ENCODE data around the gene RNF5. TPM values are rescaled to one million over a fixed set of nuclear protein-coding genes. Genes with fewer than 3 reads are reported as not detected.

Gene RNF5
- total and polyA plus RNA-seq, 9 of the 15 experiments (the other 6 are each of a cell fraction or from before 2014, with no cell fraction given) = 62.2 to 245 (median 129) TPM

GRCh38 chr6:32210191-32210601 is 32.0 kb downstream of the RNF5 start (continued):
- no peak for TF ChIP-seq ZBTB40 (IDR thresholded peaks at IDR 0.05)
- no peak for TF ChIP-seq ZBTB40 (CRISPR knock-in tag; IDR thresholded peaks at IDR 0.05)
- TF ChIP-seq ZFX (CRISPR knock-in tag; IDR thresholded peaks at IDR 0.05) = no peak
- TF ChIP-seq ERF (CRISPR knock-in tag; IDR thresholded peaks at IDR 0.05) = no peak
- no peak for TF ChIP-seq THAP7 (CRISPR knock-in tag; IDR thresholded peaks at IDR 0.05)
- no peak for TF ChIP-seq BRF2 (IDR thresholded peaks at IDR 0.05; ENCODE audit: borderline replicate concordance, insufficient read depth, insufficient read length)
- TF ChIP-seq TAF9B (IDR thresholded peaks at IDR 0.05; ENCODE audit: partially characterized antibody) = no peak
- no peak for TF ChIP-seq ATF6 (CRISPR knock-in tag; IDR thresholded peaks at IDR 0.05)
- TF ChIP-seq NR2F6 (CRISPR knock-in tag; IDR thresholded peaks at IDR 0.05) = no peak
- no peak for TF ChIP-seq ELK1 (CRISPR knock-in tag; IDR thresholded peaks at IDR 0.05)
- TF ChIP-seq KAT2B (IDR thresholded peaks at IDR 0.05; ENCODE audit: low read depth, low read length) = no peak

All from K562 (cell line).